Neural progenitor cell (in vitro differentiated cells): ENCODE results near the gene LINGO1.

Source experiments
- CTCF ChIP-seq: fragments of 200-600 bp; sonication (generic); IDR thresholded peaks from 2 replicates; pipeline ENCODE4 v1.5.1; 2017; ENCODE audit warnings: antibody characterized with exemption, mild to moderate bottlenecking
- EZH2 ChIP-seq: fragments of 200-600 bp; sonication (generic); IDR thresholded peaks from 2 replicates; pipeline ENCODE4 v1.6.1; 2017; ENCODE audit warnings: antibody characterized with exemption, mild to moderate bottlenecking, moderate library complexity

GRCh38 chr15:77581896-77582569 lies 50.7 kb downstream of the LINGO1 start:
- TF ChIP-seq EZH2 (no peak), CTCF (no peak)
